GM18499 (cell line): ENCODE results near the gene GRM1.
"Not testable (repeated sequence)": the region's sequence is repeated elsewhere in the genome, so short reads cannot be mapped to it uniquely, and the experiment has no call there.

ENCODE experiments used
- ATAC-seq: cut with Tn5 transposase; IDR thresholded peaks from one replicate; pipeline ENCODE4 v1.9.1; 2021; ENCODE audit warnings: moderate number of reproducible peaks; ENCODE audit not compliant: insufficient read depth, unreplicated experiment

The GRM1 gene

DNA sequence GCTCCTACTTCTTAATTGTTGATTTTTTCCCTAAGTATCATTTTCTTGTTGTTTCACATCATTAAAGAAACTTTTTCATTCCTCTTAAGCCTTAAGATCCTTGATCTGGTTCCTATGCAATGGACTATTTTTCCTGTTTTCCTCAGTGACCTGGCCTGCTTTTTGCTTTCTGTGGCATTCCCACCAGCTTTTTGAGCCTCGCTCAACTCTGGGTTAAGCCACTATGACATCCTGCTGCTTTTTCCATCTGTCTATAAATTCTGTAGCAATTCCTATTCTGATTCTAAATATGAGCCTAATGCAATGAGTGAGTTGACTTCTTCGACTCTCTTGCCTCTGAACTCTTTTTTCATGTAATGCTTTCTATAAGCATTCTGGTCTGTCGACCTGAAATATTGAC, 160.3 kb downstream of the GRM1 start:
- no peak for ATAC-seq

DNA sequence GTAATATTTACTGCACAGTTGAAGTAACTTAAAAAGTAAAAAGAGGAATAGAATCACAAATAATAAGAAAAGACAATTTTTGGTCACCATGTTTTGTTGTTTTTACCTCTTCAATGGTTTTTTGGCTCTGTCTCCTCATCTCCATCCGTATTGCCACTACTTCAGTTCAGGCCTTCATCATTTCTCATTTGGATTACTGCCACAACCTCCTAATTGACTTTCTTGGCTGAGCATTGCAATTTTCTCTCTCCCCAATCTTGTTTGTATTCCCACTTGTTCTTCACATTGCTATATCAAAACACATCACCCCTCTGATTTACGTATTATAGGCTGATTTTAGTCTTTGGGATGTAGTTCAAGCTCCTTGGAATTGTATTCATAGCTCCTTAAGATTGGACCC, 161.7 kb downstream of the GRM1 start:
- no peak for ATAC-seq

DNA sequence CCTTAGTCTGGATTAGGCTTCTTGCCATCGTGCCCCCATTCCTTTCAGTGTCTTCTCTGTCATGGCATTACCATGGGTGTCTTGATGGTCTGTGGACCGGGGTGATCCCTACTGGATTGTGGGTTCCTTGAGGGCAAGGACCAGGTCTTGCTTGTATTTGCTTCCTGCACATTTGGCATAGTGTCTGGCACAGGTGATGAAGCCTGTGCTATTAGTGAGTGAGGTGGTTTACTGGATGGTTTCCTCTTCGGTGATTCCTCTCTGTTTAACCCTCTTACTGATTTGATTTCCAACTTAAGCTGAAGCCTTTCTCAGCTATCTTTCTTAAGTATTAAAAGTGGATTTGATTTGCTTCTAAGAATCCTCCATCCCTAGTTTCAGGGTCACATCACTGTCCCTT, 162.3 kb downstream of the GRM1 start:
- no peak for ATAC-seq

DNA sequence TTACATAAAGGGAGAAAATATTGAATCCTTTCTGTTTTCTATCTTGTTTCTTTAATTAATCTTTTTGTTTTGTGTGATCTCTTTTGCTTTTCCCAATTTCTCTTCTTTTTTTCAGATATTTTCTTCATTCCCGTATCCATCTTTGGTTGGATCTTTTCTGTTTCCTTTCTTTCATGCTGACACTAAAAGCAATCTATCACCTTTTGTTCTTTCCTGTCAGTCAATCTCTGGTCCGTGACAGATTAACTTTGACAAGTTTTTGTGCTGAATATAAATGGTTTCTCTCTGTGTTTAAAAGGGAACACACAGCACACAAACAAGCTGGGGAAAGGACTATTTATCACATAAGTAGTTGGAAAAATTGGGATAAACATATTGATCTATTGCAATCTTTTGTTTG, 162.8 kb downstream of the GRM1 start:
- ATAC-seq = no peak

DNA sequence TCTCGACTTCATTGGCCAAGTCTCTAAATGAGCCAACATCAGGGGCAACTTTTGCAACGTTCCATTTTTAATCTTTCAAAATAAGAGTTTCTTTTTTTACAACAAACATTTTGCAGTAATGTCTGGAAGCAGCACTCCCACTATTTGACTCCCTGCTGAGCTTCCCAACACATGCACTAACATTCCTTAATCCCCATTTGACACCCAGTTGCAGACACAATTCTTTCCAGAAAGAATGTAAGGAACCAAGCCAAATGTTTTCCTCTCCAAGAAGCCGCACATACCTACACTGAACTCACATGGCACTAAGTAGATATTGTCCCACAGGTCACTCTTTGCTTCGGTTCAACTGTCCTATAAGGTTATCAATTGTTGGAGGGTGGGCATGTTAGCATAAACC, 165.6 kb downstream of the GRM1 start:
- ATAC-seq = no peak

DNA sequence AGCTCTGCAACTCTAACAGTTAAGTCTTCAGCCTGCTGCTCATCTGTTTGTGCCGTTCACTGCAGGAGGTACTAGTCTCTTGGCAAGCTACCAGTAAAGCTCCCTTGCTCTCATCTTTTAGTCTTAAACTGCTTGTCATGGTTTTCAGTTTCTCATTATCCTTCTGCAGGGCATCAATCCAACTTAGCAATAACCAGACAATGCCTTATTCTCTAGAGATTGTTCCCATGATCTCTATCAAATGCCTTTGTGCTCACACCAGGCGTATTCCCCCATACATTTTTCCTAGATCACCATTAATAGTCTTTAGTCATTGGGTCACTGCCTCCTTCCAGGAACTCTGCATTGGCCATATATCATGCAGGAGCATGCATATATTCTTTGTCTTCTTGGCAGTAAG, 171.3 kb downstream of the GRM1 start:
- no peak for ATAC-seq

DNA sequence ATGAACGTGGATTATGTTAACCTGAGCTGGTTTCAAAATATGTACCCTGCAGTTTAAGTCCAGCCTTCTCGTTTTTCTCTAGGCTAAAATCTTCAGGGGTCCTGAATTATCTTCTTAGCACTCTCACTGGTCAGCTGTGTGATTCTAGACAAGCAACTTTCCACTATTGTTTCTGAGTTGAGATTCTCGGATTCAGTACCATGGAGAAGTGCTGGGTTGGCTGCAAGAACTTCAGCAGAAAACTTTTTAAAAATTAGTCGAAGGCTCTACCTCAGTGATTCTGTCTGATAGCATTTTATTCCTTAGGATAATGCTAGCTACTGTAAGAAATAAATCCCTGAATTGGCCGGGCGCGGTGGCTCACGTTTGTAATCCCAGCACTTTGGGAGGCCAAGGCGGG, 173.7 kb downstream of the GRM1 start:
- ATAC-seq = no peak

DNA sequence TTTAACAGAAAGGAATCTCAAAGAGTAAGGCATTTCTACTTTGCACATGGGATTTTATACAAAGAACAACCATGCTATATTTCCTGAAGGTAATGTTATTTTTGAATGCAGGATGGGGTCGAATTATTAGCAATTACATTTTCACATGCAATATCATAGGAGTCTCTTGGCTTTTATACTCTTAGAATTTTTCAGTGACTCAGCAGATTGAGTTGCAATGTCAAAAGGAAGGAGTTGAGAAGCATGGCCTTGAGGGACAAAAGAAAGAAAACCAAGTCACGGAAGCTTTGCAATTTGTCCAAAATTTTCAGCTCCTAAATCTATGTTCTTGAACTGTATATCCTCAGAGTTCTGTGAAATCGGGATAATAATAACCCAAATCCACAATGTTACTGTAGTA, 181.1 kb downstream of the GRM1 start:
- no peak for ATAC-seq

DNA sequence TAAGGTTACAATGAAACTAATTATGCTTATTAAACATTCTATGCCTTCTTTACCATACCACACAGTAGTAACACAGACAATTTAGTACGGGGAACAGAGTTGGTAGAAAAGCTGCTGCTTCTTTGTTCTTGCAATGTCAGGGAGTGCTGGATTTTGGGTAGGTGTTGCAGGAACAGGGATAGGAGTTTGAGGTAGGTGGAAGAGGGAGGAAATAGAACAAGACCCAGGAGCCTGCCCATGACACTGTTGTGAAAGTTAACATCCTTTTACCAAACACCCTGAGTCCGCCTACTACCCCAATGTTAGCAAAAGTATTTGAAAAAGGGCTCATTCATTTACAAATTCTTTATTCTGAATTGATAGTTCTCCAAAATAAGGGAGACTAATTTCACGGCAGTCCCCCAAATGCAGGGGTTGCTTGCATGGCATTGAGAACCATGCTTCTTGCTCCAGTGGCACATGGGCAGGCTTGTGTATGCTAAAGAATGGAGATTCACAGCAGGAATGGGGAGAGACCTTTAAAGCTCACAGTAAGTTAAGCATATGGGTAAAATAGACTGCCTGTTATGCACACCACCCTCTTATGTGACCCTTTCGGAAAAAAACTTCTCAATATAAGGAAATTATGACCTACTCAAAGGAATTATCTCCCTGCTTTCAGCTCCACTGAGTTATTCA, 181.7 kb downstream of the GRM1 start:
- ATAC-seq = no peak

DNA sequence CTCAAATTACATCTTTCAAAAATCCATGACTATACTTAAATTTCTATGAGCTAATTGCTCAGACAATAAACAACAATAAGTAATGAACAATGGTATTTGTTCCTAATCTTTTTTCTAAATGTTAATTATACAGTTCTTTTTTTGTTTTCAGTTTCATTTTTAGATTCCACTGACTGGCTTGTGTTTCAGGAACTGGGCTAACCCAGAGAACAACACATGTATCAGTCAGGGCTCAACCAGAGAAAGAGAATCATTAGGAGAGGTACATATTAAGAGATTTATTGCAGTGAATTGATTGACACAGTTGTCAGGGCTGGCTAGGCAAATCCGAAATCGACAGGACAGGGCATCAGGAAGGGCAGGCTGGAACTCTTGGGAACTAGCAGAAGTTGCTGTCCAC, 182.8 kb downstream of the GRM1 start:
- no peak for ATAC-seq

DNA sequence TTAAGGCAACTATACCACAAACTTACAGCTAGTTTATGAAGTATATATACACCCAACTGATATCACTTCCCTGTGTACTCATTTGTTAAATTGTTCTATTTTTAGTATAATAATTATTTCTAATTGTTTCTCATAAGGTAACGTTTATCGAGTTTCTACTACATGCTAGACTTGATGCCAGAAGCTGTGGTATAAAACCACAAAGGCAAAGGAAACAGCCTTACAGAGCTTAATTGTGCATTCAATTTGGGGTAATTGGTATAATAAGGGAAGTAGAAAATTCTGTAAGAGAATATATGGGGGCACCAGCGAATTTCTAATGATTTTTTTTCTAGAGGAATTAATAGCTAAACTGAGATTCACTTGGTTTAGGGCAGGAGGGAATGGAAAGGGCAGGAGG, 183.9 kb downstream of the GRM1 start:
- no peak for ATAC-seq

DNA sequence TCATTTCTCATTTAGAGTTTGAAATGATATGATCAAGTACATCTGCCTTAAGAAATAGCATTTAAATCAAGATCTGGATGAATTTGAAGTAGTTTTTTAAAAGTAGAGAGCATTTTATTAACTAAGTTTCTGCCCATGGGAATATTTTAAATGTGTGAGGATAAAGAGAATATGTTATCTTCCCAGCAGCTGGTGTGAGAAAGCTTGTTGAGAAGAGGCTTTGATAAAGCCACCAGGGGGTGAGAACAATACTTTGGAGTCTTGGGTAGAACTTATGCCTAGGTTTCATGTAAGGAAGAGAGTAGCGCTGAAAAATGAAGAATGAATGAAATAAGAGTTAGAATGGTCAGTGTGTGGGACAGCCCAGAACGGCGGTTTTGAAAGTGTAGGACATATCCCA, 190.2 kb downstream of the GRM1 start:
- no peak for ATAC-seq

DNA sequence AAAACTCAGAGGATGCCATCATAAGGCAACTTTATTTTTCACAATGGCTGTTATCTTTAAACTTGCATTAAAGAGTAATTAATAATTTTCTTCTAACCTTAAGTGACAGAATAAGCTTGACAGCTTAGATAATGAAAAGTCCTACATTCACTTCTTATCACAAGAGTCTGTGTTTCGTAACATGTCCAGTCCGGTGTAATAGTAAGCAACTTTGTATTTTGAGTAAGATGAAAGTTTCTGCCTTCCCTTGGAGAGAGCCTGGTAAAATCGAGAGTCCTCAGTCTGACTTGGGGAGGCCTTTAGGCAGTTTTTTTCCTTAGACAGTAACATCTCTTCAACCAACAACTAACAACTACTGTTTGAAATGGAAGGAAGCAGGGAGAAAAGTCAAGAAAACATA, 195.6 kb downstream of the GRM1 start:
- no peak for ATAC-seq

DNA sequence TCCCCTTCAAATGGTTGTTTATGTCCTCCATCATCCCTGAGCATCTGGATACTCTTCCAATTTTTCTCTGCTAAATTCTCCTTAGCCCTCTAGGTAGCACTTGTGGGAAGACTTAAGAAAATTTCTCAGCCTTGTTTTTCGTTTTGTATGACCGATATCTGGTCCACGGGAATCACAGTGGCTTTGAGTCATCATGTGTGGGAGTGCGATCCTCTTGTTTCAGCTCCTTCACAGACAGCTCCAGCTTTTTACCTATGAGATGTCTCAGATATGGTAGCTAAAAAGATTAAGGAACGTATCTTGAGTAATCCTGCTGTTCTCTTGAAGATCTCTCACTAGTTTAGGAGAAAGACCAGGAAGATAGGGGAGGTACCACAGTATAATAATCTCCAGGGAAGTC, 196.1 kb downstream of the GRM1 start:
- no peak for ATAC-seq

DNA sequence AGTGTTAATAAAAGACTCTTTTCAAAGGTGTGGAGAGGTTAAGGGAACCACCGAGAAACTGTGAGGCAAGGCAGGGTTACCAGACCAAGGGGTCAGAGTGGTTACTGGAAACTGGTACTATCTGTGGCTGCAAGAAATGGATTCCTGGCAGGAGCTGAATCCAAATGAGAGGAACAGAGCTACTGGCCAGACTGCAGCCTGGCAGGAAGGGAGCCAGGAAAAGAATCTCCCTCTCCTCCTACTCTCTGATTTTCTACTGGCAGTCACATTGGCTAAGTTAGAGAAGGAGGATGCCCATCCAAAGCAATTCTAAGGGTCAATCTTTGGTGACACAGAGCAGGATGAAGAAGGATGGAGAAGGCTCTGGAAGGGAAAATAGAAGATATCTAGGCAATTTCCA, 211.5 kb downstream of the GRM1 start:
- no peak for ATAC-seq

DNA sequence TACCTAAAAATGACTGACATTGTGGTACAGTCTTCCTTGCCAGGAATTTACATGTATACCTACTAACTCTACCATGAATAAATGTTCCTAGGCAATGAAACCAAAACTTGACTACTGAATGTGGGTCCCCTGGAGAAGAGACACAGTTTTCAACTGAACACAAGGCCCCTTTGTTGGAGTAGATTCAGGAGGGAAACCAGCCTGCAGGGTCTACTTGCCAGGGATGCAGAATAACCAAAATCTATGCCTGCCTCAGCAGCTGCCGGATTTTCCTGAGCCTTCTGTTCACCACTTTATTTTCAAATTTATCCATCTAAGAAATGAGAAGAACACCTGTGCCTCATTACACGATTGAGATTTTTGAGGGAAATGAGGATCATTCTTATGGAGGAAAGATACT, 211.9 kb downstream of the GRM1 start:
- no peak for ATAC-seq

DNA sequence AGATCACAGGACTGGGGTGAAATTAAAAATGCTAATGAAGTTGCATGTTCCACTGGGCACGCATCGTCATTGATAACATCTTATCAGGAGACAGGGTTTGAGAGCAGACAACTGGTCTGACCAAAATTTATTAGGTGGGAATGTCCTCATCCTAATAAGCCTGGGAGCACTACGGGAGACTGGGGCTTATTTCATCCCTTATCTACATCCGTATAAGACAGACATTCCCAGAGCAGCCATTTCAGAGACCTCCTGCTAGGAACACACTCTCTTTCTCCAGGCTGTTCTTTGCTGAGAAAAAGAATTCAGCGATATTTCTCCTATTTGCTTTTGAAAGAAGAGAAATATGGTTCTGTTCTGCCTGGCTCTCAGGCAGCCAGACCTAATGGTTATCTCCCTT, 214.8 kb downstream of the GRM1 start:
- not testable (repeated sequence) for ATAC-seq

DNA sequence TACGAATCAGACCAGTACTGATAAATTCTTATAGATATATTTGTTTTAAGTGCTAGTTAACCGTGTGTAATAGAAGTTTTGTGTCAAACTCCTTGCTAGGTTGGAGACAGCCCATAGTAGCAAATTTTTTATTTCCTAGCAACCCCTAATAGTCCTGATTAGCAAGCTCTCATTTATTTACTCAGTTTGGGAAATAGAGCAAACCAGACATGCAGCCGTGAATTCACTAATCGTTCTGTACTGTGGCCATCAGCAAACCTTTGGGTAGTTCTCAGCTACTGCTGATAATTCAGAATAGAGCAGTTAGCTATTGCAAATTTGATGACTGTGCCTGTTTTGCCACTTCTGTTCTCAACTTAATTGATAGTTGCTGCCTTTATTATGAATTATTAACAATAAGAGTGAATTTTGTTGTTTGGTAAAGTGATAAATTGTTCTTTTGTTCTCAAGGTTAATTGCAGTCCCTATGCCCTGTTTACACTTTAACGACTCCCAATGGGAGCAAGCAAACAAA, 215.8 kb downstream of the GRM1 start:
- ATAC-seq = no peak

DNA sequence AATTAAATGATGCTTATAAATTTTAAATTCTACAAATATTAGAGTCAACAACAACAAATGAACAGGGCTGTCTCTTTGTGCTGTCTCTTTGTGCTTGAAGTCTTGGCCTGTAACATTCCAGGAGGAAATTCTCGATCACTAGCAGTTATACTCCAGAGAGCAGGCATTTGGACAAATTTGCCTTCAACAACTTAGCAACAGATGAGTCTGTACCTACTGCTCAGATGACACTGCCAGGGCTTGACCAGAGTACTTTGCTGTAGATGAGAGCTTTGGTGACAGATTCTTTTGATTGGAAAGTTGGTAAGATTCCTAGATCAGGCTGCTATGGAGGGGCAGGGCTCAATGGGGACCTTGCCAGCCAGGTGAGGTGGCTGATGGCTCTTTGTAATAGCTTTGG, 217.2 kb downstream of the GRM1 start:
- no peak for ATAC-seq

DNA sequence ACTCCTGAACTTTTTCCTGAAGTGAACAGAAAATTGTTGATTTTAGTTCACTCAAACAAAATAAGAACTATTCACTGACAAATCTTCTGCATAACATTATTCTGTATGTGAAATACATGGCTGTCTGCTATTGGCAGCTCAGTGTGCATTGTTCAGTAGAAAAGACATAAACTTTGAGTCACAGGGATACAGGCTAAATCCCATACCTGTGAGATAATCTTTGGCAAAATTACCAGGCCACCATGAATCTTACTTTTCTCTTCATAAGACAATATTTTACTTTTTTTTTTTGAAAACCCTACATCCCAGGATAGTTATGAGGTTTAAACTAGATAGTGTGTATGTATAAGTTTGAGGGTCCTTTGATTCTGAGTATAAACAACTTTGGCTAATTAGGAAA, 224.8 kb downstream of the GRM1 start:
- ATAC-seq = no peak

DNA sequence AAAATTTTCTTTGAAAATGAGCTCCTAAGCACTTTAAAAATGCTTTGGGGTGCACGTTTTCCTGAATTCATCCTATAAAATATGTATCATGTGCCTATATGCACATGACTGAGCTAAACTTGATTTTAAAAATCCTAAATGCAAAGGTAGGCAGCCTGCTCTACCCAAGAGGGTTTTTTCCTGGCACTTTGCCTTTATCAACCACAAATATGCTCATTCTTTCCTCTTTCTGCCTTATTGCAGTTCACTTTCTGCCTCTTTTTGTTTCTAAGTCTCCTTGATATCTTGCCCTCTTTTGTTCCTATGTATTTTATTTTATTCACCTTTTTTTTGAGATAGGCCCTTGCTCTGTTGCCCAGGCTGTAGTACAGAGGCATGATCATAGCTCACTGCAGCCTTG, 229.3 kb downstream of the GRM1 start:
- no peak for ATAC-seq

DNA sequence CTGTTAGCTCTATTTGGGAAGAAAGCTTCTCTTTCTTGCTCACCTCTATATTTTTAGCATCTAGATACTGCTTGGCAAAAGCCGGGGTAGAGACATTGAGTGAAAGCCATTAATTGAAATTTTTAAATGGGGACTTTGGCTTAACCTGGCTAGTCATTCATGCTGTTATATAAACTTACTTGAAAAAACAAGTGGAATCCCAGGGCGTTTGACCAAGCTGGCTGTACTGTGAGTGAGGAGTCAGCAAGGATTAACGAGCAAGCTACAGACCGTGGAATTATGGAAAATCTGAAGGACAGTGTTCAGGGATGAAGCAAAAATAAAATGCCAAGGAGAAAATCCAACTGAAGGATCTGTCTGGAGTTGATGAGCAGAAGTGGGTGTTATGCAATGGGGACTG, 232.0 kb downstream of the GRM1 start:
- no peak for ATAC-seq

DNA sequence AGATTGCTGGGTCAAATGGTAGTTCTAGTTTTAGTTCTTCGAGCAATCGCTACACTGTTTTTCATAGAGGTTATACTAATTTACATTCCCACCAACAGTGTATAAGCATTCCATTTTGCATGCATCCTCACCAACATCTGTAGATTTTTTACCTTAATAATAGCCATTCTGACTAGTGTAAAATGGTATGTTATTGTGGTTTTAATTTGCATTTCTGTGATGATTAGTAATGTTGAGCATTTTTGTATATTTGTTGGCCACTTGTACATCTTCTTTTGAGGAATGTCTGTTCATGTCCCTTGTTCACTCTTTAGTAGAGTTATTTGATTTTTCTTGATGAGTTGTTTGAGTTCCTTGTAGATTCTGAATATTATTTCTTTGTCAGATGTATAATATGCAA, 236.2 kb downstream of the GRM1 start:
- ATAC-seq = no peak
